Astrocyte (in vitro differentiated cells and primary cell): ENCODE measurements around the gene SEMA3F. TPM values are rescaled to one million over a fixed set of nuclear protein-coding genes. Genes with fewer than 3 reads are reported as not detected.

Source experiments
- DNase-seq: peaks from one replicate; pipeline ENCODE4 v3.0.0-alpha.2; 2010; ENCODE audit warnings: low read depth
- FAIRE-seq: peaks from 2 replicates; lab custom pipeline; 2011; peaks lifted over from hg19 to GRCh38; lab: Jason Lieb, UNC
- H2AFZ ChIP-seq: 2 replicates; pipeline ENCODE4 v1.6.0; 2012; ENCODE audit warnings: low read depth, low read length, inconsistent platforms
- H3K27ac ChIP-seq: 2 replicates; pipeline ENCODE4 v1.5.1; 2011; ENCODE audit warnings: low read depth, low read length, inconsistent platforms
- H3K27me3 ChIP-seq: 2 replicates; pipeline ENCODE4 v1.6.0; 2011; ENCODE audit warnings: low read length, inconsistent platforms; ENCODE audit not compliant: insufficient read depth
- H3K36me3 ChIP-seq: 2 replicates; pipeline ENCODE4 v1.5.1; 2011; ENCODE audit warnings: low read length, inconsistent platforms; ENCODE audit not compliant: insufficient read depth
- H3K4me1 ChIP-seq: 2 replicates; pipeline ENCODE4 v1.5.1; 2011; ENCODE audit warnings: low read length, inconsistent platforms; ENCODE audit not compliant: insufficient read depth
- H3K4me2 ChIP-seq: 2 replicates; pipeline ENCODE4 v1.6.0; 2012; ENCODE audit warnings: low read length, inconsistent platforms
- H3K4me3 ChIP-seq: 2 replicates; pipeline ENCODE4 v1.5.1; 2011; ENCODE audit warnings: low read depth, mild to moderate bottlenecking, low read length, inconsistent platforms; ENCODE audit not compliant: insufficient read depth
- H3K79me2 ChIP-seq: 2 replicates; pipeline ENCODE4 v1.6.0; 2012; ENCODE audit warnings: mild to moderate bottlenecking, low read length, inconsistent platforms; ENCODE audit not compliant: insufficient read depth
- H3K9ac ChIP-seq: 2 replicates; pipeline ENCODE4 v1.6.0; 2012; ENCODE audit warnings: mild to moderate bottlenecking, low read length, inconsistent platforms
- H3K9me3 ChIP-seq: 2 replicates; pipeline ENCODE4 v1.5.1; 2012; ENCODE audit warnings: low read depth, mild to moderate bottlenecking, low read length, inconsistent platforms; ENCODE audit not compliant: insufficient read depth
- H4K20me1 ChIP-seq: 2 replicates; pipeline ENCODE4 v1.6.0; 2012; ENCODE audit warnings: low read length, inconsistent platforms; ENCODE audit not compliant: insufficient read depth
- H3K27ac Mint-ChIP-seq: one replicate; pipeline ENCODE4 v1.8.0; 2021; ENCODE audit warnings: mild to moderate bottlenecking, mixed read lengths; ENCODE audit not compliant: unreplicated experiment
- H3K27me3 Mint-ChIP-seq: one replicate; pipeline ENCODE4 v1.8.0; 2021; ENCODE audit warnings: low read depth, mixed read lengths; ENCODE audit not compliant: unreplicated experiment
- H3K36me3 Mint-ChIP-seq: one replicate; pipeline ENCODE4 v1.8.0; 2021; ENCODE audit warnings: low read depth, mixed read lengths; ENCODE audit not compliant: unreplicated experiment
- H3K4me1 Mint-ChIP-seq: one replicate; pipeline ENCODE4 v1.8.0; 2021; ENCODE audit warnings: low read depth, mixed read lengths; ENCODE audit not compliant: unreplicated experiment
- H3K4me3 Mint-ChIP-seq: one replicate; pipeline ENCODE4 v1.8.0; 2021; ENCODE audit warnings: mild to moderate bottlenecking, moderate library complexity, mixed read lengths; ENCODE audit not compliant: unreplicated experiment
- H3K9me3 Mint-ChIP-seq: one replicate; pipeline ENCODE4 v1.8.0; 2021; ENCODE audit warnings: mild to moderate bottlenecking, mixed read lengths; ENCODE audit not compliant: unreplicated experiment
- CTCF ChIP-seq: IDR thresholded peaks from 2 replicates; pipeline ENCODE4 v1.5.1; 2011; ENCODE audit warnings: low read depth, mild to moderate bottlenecking, inconsistent platforms, low read length, moderate library complexity; ENCODE audit not compliant: insufficient read depth
- EZH2 ChIP-seq: IDR thresholded peaks from 2 replicates; pipeline ENCODE4 v1.6.1; 2012; ENCODE audit warnings: mild to moderate bottlenecking, low read length, inconsistent platforms; ENCODE audit not compliant: insufficient read depth
- total RNA-seq: library from RNA; stranded (reverse); gene quantifications from 2 replicates; pipeline ENCODE4 v1.2.1, GENCODE V29; 2021

SEMA3F gene
- total RNA-seq, 1 donor from 2014 or later, result 6.6 TPM

- peak overlapping the region; percentile 15 for H3K27ac Mint-ChIP-seq
- no peaks in the 10 kb centered on the region for H3K79me2 ChIP-seq
- H3K9me3 ChIP-seq, result no peaks in the 10 kb centered on the region
- H3K4me2 ChIP-seq, result no peak overlapping the region
- no peak overlapping the region for H3K27ac ChIP-seq
- no peak for DNase-seq
- no peak overlapping the region for H3K9ac ChIP-seq
- H2AFZ ChIP-seq, result no peak overlapping the region
- no peak overlapping the region for H3K4me3 Mint-ChIP-seq
- no peak for TF ChIP-seq EZH2
- no peak for TF ChIP-seq CTCF
- H3K4me1 ChIP-seq, result no peaks in the 10 kb centered on the region
- no peaks in the 10 kb centered on the region for H3K36me3 ChIP-seq
- H3K9me3 Mint-ChIP-seq, result peaks cover 3% of the 10 kb centered on the region
- peaks cover 39% of the 10 kb centered on the region for H3K27me3 Mint-ChIP-seq
- H3K36me3 Mint-ChIP-seq, result no peaks in the 10 kb centered on the region
- peaks cover 10% of the 10 kb centered on the region for H3K4me1 Mint-ChIP-seq
- peaks cover 25% of the 10 kb centered on the region for H3K27me3 ChIP-seq
- H3K4me3 ChIP-seq, result no peak overlapping the region
- FAIRE-seq, result no peak
- no peaks in the 10 kb centered on the region for H4K20me1 ChIP-seq
These were observed 47.4 kb downstream of the SEMA3F start for GRCh38 chr3:50202353-50203112.

GRCh38 chr3:50203113-50203808 is 48.1 kb downstream of the SEMA3F start:
- Mint-ChIP-seq H3K27me3 (peaks cover 37% of the 10 kb centered on the region), H3K4me3 (no peak overlapping the region), H3K4me1 (peaks cover 10% of the 10 kb centered on the region), H3K36me3 (no peaks in the 10 kb centered on the region), H3K9me3 (peaks cover 3% of the 10 kb centered on the region), H3K27ac (peak overlapping the region; percentile 15)
- Histone ChIP-seq H3K27me3 (peaks cover 25% of the 10 kb centered on the region), H3K4me3 (no peak overlapping the region), H3K9me3 (no peaks in the 10 kb centered on the region), H4K20me1 (no peaks in the 10 kb centered on the region), H2AFZ (no peak overlapping the region), H3K36me3 (no peaks in the 10 kb centered on the region), H3K79me2 (no peaks in the 10 kb centered on the region), H3K27ac (no peak overlapping the region), H3K4me2 (no peak overlapping the region), H3K4me1 (no peaks in the 10 kb centered on the region), H3K9ac (no peak overlapping the region)
- no peak for FAIRE-seq
- no peak for TF ChIP-seq CTCF
- no peak for TF ChIP-seq EZH2
- DNase-seq, result no peak
